Measurements from ENCODE around the gene NACC2.

- TF ChIP-seq CTCF (IDR thresholded peaks at IDR 0.05) (no peak), ZFX (IDR thresholded peaks at IDR 0.05; ENCODE audit: borderline replicate concordance) (no peak)
Measured at GRCh38 chr9:136044971-136045594, 50.0 kb downstream of the NACC2 start.

Data from 22Rv1 (cell line).